H1 (cell line): ENCODE measurements around the gene BTK. TPM values are rescaled to one million over a fixed set of nuclear protein-coding genes. Genes with fewer than 3 reads are reported as not detected.

Experiments
- CTCF ChIA-PET: fragments of 300-600 bp; sonication (Branson Sonifier 250); formaldehyde crosslinking; loops from one replicate; lab custom pipeline; 2021; ENCODE audit not compliant: partially characterized antibody; lab: Charles Lee
- POLR2A ChIA-PET: fragments of 300-600 bp; sonication (Branson Sonifier 250); formaldehyde crosslinking; loops from one replicate; lab custom pipeline; 2021; ENCODE audit warnings: inconsistent platforms; ENCODE audit not compliant: partially characterized antibody; lab: Charles Lee
- DNase-seq, 2 experiments: peaks; one replicate each; pipeline versions ENCODE4 v3.0.0 to v3.0.0-alpha.2; 2010 to 2022; ENCODE audit warnings: low spot score in 2 of 2, low read depth in 1 of 2, mixed read lengths in 1 of 2
- FAIRE-seq: peaks from 2 replicates; lab custom pipeline; 2011; peaks lifted over from hg19 to GRCh38; lab: Jason Lieb, UNC
- H2AFZ ChIP-seq: 2 replicates; pipeline ENCODE4 v1.8.1; 2012; ENCODE audit warnings: low read length, inconsistent platforms
- H2AK5ac ChIP-seq: 2 replicates; pipeline ENCODE4 v1.6.1; 2013; ENCODE audit warnings: low read depth, low read length
- H2BK120ac ChIP-seq: replicated peaks from 2 replicates; pipeline ENCODE3; 2013; ENCODE audit warnings: low read depth, low read length, inconsistent platforms
- H2BK12ac ChIP-seq: 2 replicates; pipeline ENCODE4 v1.6.1; 2013; ENCODE audit warnings: low read depth, low read length
- H2BK15ac ChIP-seq: 2 replicates; pipeline ENCODE4 v1.6.1; 2013; ENCODE audit warnings: low read length
- H2BK20ac ChIP-seq: 2 replicates; pipeline ENCODE4 v1.6.1; 2013; ENCODE audit warnings: low read length
- H2BK5ac ChIP-seq: 2 replicates; pipeline ENCODE4 v1.6.1; 2013; ENCODE audit warnings: low read depth, low read length
- H3K14ac ChIP-seq: 2 replicates; pipeline ENCODE4 v1.6.1; 2013; ENCODE audit warnings: inconsistent platforms; ENCODE audit not compliant: insufficient read length
- H3K18ac ChIP-seq: 2 replicates; pipeline ENCODE4 v1.6.1; 2013; ENCODE audit warnings: low read length; ENCODE audit errors: extremely low read depth
- H3K23ac ChIP-seq: 2 replicates; pipeline ENCODE4 v1.6.1; 2013; ENCODE audit warnings: inconsistent platforms; ENCODE audit not compliant: insufficient read length
- H3K23me2 ChIP-seq: 2 replicates; pipeline ENCODE4 v1.6.1; 2013; ENCODE audit warnings: low read depth, low read length
- H3K27ac ChIP-seq: 2 replicates; pipeline ENCODE4 v1.6.1; 2011; ENCODE audit warnings: low read depth, low read length, inconsistent platforms
- H3K27me3 ChIP-seq, 4 experiments: replicated peaks in 1 of 4; 1 replicate in 1 of 4; 2 replicates in 3 of 4; pipeline versions ENCODE4 v1.6.1 to v1.8.1; 2011 to 2013; ENCODE audit warnings: low read length in 3 of 4, mild to moderate bottlenecking in 3 of 4, inconsistent platforms in 2 of 4, mixed read lengths in 2 of 4, moderate library complexity in 1 of 4; ENCODE audit not compliant: control insufficient read depth in 3 of 4, insufficient read depth in 3 of 4; ENCODE audit errors: extremely low read depth in 1 of 4
- H3K36me3 ChIP-seq, 4 experiments: 2 replicates each; pipeline versions ENCODE4 v1.6.1 to v1.8.1; 2011 to 2013; ENCODE audit warnings: mild to moderate bottlenecking in 4 of 4, low read length in 3 of 4, moderate library complexity in 2 of 4, control low read depth in 1 of 4, inconsistent platforms in 1 of 4; ENCODE audit not compliant: insufficient read depth in 4 of 4, control insufficient read depth in 2 of 4
- H3K4ac ChIP-seq: replicated peaks from 2 replicates; pipeline ENCODE3; 2013; ENCODE audit warnings: low read length, low read depth, mixed read lengths, inconsistent platforms; ENCODE audit not compliant: insufficient read length
- H3K4me1 ChIP-seq, 4 experiments: replicated peaks in 1 of 4; 1 replicate in 1 of 4; 2 replicates in 3 of 4; pipeline versions ENCODE4 v1.6.1 to v1.8.1; 2011 to 2013; ENCODE audit warnings: low read length in 3 of 4, inconsistent platforms in 2 of 4, mixed read lengths in 1 of 4; ENCODE audit not compliant: insufficient read depth in 4 of 4, control insufficient read depth in 3 of 4
- H3K4me2 ChIP-seq, 2 experiments: 2 replicates each; pipeline versions ENCODE4 v1.6.1 to v1.8.1; 2011 to 2013; ENCODE audit warnings: low read depth in 2 of 2, low read length in 2 of 2, control low read depth in 1 of 2, inconsistent platforms in 1 of 2, mild to moderate bottlenecking in 1 of 2; ENCODE audit not compliant: insufficient read depth in 1 of 2
- H3K4me3 ChIP-seq, 4 experiments: fragments of 200-600, 300-600 bp in 1 of 4; sonication (generic), shearing (Covaris generic), sonication (Bioruptor Twin) in 1 of 4; 2 replicates each; pipeline versions ENCODE4 v1.5.1 to v1.8.1; 2011 to 2016; ENCODE audit warnings: low read length in 4 of 4, low read depth in 3 of 4, control low read depth in 2 of 4, inconsistent platforms in 2 of 4, mild to moderate bottlenecking in 2 of 4, mixed read lengths in 1 of 4, moderate library complexity in 1 of 4; ENCODE audit not compliant: insufficient read depth in 2 of 4; ENCODE audit errors: extremely low read depth in 1 of 4
- H3K56ac ChIP-seq: replicated peaks from 2 replicates; pipeline ENCODE3; 2013; ENCODE audit warnings: low read depth, mild to moderate bottlenecking, mixed read lengths, low read length, inconsistent platforms; ENCODE audit not compliant: insufficient read length
- H3K79me1 ChIP-seq: 2 replicates; pipeline ENCODE4 v1.6.1; 2013; ENCODE audit warnings: low read depth, low read length, control low read depth
- H3K79me2 ChIP-seq, 2 experiments: 2 replicates each; pipeline versions ENCODE4 v1.6.1 to v1.8.1; 2012 to 2013; ENCODE audit warnings: low read length in 2 of 2, mild to moderate bottlenecking in 2 of 2, inconsistent platforms in 1 of 2; ENCODE audit not compliant: insufficient read depth in 2 of 2, control insufficient read depth in 1 of 2
- H3K9ac ChIP-seq, 4 experiments: replicated peaks in 1 of 4; 1 replicate in 1 of 4; 2 replicates in 3 of 4; pipeline versions ENCODE4 v1.6.1 to v1.8.1; 2011 to 2013; ENCODE audit warnings: low read depth in 3 of 4, low read length in 3 of 4, control low read depth in 2 of 4, mild to moderate bottlenecking in 2 of 4, moderate library complexity in 2 of 4, inconsistent platforms in 1 of 4; ENCODE audit errors: extremely low read depth in 1 of 4
- H3K9me3 ChIP-seq, 2 experiments: 2 replicates each; pipeline versions ENCODE4 v1.6.1 to v1.8.1; 2012 to 2013; ENCODE audit warnings: mild to moderate bottlenecking in 2 of 2, moderate library complexity in 2 of 2, control low read depth in 1 of 2, inconsistent platforms in 1 of 2, low read depth in 1 of 2, low read length in 1 of 2, mixed read lengths in 1 of 2; ENCODE audit not compliant: insufficient read depth in 2 of 2
- H4K20me1 ChIP-seq, 2 experiments: replicated peaks in 1 of 2; 2 replicates each; pipeline versions ENCODE3 to v1.8.1; 2011 to 2013; ENCODE audit warnings: inconsistent platforms in 2 of 2, low read length in 2 of 2, mild to moderate bottlenecking in 1 of 2; ENCODE audit not compliant: insufficient read depth in 2 of 2, control insufficient read depth in 1 of 2
- H4K5ac ChIP-seq: 2 replicates; pipeline ENCODE4 v1.6.1; 2013; ENCODE audit warnings: low read length, low read depth, mixed read lengths, inconsistent platforms; ENCODE audit not compliant: insufficient read length
- H4K8ac ChIP-seq: 2 replicates; pipeline ENCODE4 v1.8.0; 2013; ENCODE audit warnings: mild to moderate bottlenecking, moderate library complexity, low read length, inconsistent platforms; ENCODE audit not compliant: insufficient read depth; ENCODE audit errors: extremely low read depth
- H4K91ac ChIP-seq: replicated peaks from 2 replicates; pipeline ENCODE3; 2013; ENCODE audit warnings: low read length, mixed read lengths, inconsistent platforms; ENCODE audit not compliant: insufficient read length
- ASH2L ChIP-seq: fragments of 200-600, 300-600 bp; sonication (generic); IDR thresholded peaks from one replicate; pipeline ENCODE4 v1.7.1; 2017; ENCODE audit warnings: low read length
- CREB1 ChIP-seq: IDR thresholded peaks from 2 replicates; pipeline ENCODE4 v1.6.1; 2012; ENCODE audit warnings: inconsistent platforms
- FOSL1 ChIP-seq: IDR thresholded peaks from 2 replicates; pipeline ENCODE4 v1.6.1; 2011; ENCODE audit warnings: mild to moderate bottlenecking, low read depth, low read length, moderate library complexity; ENCODE audit not compliant: insufficient read depth
- JUN ChIP-seq: IDR thresholded peaks from 2 replicates; pipeline ENCODE4 v1.6.1; 2011; ENCODE audit warnings: low read depth, mild to moderate bottlenecking, improper control_type of control experiment, low read length
- WGBS, 2 experiments: shearing (Covaris generic) in 1 of 2; methylation state at CpG; one replicate each; pipeline versions ENCODE4 v1.1.6 to v1.1.7; 2013 to 2015; ENCODE audit warnings: low lambda C conversion rate in 2 of 2, mixed read lengths in 2 of 2, inconsistent platforms in 1 of 2, low coverage in 1 of 2, missing lambda C conversion rate in 1 of 2; ENCODE audit not compliant: insufficient replicate concordance in 2 of 2, insufficient coverage in 1 of 2, insufficient read length in 1 of 2; ENCODE audit errors: extremely low coverage in 1 of 2, missing lambda C conversion rate in 1 of 2; 5-methylcytosine and 5-hydroxymethylcytosine counted together
- polyA plus RNA-seq, 7 experiments: library from polyadenylated mRNA; depleted of rRNA in 3 of 7; stranded (reverse) in 5 of 7; unstranded in 2 of 7; fragments of >200 nt in 5 of 7; fragments of 200-250 nt in 2 of 7; gene quantifications; 1 replicate in 5 of 7; 2 replicates in 1 of 7; 4 replicates in 1 of 7; pipeline versions ENCODE4 v1.2.1 to v1.2.3, GENCODE V29; 2011 to 2013; ENCODE audit warnings: missing spikeins in 2 of 7, mixed read lengths in 2 of 7
- total RNA-seq: library from RNA; stranded (reverse); fragmentation: NEBNext Ultra II Directional; extraction: Animal tissue kit (Norgen Biotek cat#: 25700); gene quantifications from 2 replicates; pipeline ENCODE4 v1.2.1, GENCODE V29; 2021

The BTK gene
- total and polyA plus RNA-seq, 2 of the 8 experiments (the other 6 are each of a cell fraction or from before 2014, with no cell fraction given) = 0.06 to 0.20 TPM

DNA sequence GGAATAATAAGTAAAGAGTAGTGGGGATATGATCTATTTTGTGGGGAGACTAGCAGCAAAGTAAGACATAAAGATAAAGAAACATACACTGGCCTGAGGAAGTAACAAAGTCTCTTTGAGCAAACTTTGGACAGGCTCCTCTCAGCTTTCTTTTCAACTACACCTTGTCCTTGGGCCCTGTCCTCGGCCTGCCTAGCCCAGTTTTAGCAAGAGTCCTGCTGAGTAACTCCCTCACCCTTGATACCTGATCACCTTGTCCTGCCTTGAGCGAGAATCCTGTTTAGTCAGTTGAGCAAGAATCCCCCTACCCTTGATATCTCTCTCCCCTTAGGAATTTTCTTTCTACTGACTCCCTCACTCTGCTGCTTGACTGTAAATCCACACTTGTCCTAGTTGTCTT is 33.5 kb upstream of the BTK start:
- POLR2A ChIA-PET = interaction anchor here (0.8 to 5.4 kb wide), 2 partner anchors 29 to 76 kb away, joined by 3 to 36 read pairs; partner anchors contain the start of gene RPL36A
- no peak for FAIRE-seq
- no peak overlapping the region; a peak in 1 of 4 replicates for H3K4me2 ChIP-seq
- TF ChIP-seq CREB1 = no peak
- no peak for TF ChIP-seq JUN
- no peak for TF ChIP-seq FOSL1
- TF ChIP-seq ASH2L = no peak

More for the DNA sequence above, 33.5 kb upstream of the BTK start:
- Histone ChIP-seq H3K27ac (no peak overlapping the region), H4K8ac (no peak overlapping the region), H3K4ac (no peak overlapping the region), H3K18ac (no peak overlapping the region), H3K27me3 (no peaks in the 10 kb centered on the region), H2BK12ac (no peak overlapping the region), H4K20me1 (no peaks in the 10 kb centered on the region), H3K79me1 (no peaks in the 10 kb centered on the region), H3K9me3 (no peaks in the 10 kb centered on the region), H3K56ac (no peak overlapping the region), H3K23me2 (peaks cover 3% of the 10 kb centered on the region; the same call in 1 of the 2 replicates), H3K14ac (no peak overlapping the region), H3K79me2 (no peaks in the 10 kb centered on the region), H3K36me3 (peaks cover 0 to 3% (median 0%) of the 10 kb centered on the region in 4 experiments; a peak in 1 of 8 replicates), H2BK20ac (no peak overlapping the region), H2BK120ac (no peak overlapping the region), H3K4me1 (peaks cover 0 to 3% (median 1%) of the 10 kb centered on the region in 4 experiments; a peak in 3 of 7 replicates), H3K4me3 (0 out of 8 replicates have a peak overlapping the region, but pooled peaks of 1 of the 4 experiments have one; percentile 64), H4K91ac (no peak overlapping the region), H2BK5ac (no peak overlapping the region), H3K9ac (no peak overlapping the region), H2AK5ac (no peak overlapping the region), H4K5ac (no peak overlapping the region), H2AFZ (no peak overlapping the region), H2BK15ac (no peak overlapping the region), H3K23ac (no peak overlapping the region)
- WGBS, 2 experiments = 88% methylated on average over 2 of the region's 2 CpGs; no CpG with 5 or more reads in 1 of the 2 experiments
- no peak for DNase-seq
- CTCF ChIA-PET = interaction anchor here (1.3 kb wide), 1 partner anchor 130 kb away, joined by 4 read pairs; no protein-coding TSS in a partner anchor
